IMR-90 (cell line): ENCODE measurements around the gene PPP1R15A. TPM values are rescaled to one million over a fixed set of nuclear protein-coding genes. Genes with fewer than 3 reads are reported as not detected.

Experiments used
- ATAC-seq: fragments of 200-7000 bp; cut with Tn5 transposase; 2 replicates; pipeline ENCODE4 v1.9.1; 2020; ENCODE audit warnings: low read depth, mild to moderate bottlenecking, moderate library complexity
- BruUV-seq: library from RNA; stranded (reverse); fragments of 400-500 nt; replicated peaks from 2 replicates; lab custom pipeline; 2021; lab: Mats Ljungman, UMichigan
- CTCF ChIA-PET: fragments of 300-600 bp; formaldehyde crosslinking; extraction: SDS; loops from one replicate; lab custom pipeline; 2021; ENCODE audit warnings: antibody characterized with exemption; lab: Yijun Ruan, JAX
- POLR2A ChIA-PET: fragments of 300-600 bp; sonication (Branson Sonifier 250); formaldehyde crosslinking; loops from one replicate; lab custom pipeline; 2022; ENCODE audit warnings: antibody characterized with exemption; ENCODE audit not compliant: unreplicated experiment; lab: Charles Lee
- DNase-seq: peaks from one replicate; pipeline ENCODE4 v3.0.0; 2013
- H2AFZ ChIP-seq: replicated peaks from 2 replicates; pipeline ENCODE3; 2013; ENCODE audit warnings: low read length, mild to moderate bottlenecking; ENCODE audit not compliant: poor library complexity
- H2AK5ac ChIP-seq: 2 replicates; pipeline ENCODE4 v1.6.1; 2013; ENCODE audit warnings: low read depth, low read length, inconsistent platforms
- H2AK9ac ChIP-seq: replicated peaks from 2 replicates; pipeline ENCODE3; 2013; ENCODE audit warnings: mild to moderate bottlenecking, low read depth, low read length, moderate library complexity; ENCODE audit not compliant: poor library complexity
- H2BK120ac ChIP-seq: 2 replicates; pipeline ENCODE4 v1.6.1; 2013; ENCODE audit warnings: low read depth, low read length, inconsistent platforms
- H2BK15ac ChIP-seq: 3 replicates; pipeline ENCODE4 v1.6.1; 2013; ENCODE audit warnings: low read depth, low read length, inconsistent platforms
- H2BK20ac ChIP-seq: 2 replicates; pipeline ENCODE4 v1.6.1; 2013; ENCODE audit warnings: low read depth, mild to moderate bottlenecking, inconsistent platforms, low read length, moderate library complexity
- H2BK5ac ChIP-seq: 2 replicates; pipeline ENCODE4 v1.6.1; 2013; ENCODE audit warnings: mild to moderate bottlenecking, low read depth, low read length, inconsistent platforms; ENCODE audit not compliant: poor library complexity, severe bottlenecking
- H3K14ac ChIP-seq: replicated peaks from 2 replicates; pipeline ENCODE4 v1.6.1; 2013; ENCODE audit warnings: low read depth, low read length, inconsistent platforms
- H3K18ac ChIP-seq: 2 replicates; pipeline ENCODE4 v1.6.1; 2013; ENCODE audit warnings: low read depth, low read length, control low read depth
- H3K23ac ChIP-seq: 2 replicates; pipeline ENCODE4 v1.6.1; 2013; ENCODE audit warnings: low read depth, low read length, inconsistent platforms
- H3K27ac ChIP-seq: 2 replicates; pipeline ENCODE4 v1.5.1; 2013; ENCODE audit warnings: mild to moderate bottlenecking, control low read depth, low read length; ENCODE audit not compliant: insufficient read depth
- H3K27me3 ChIP-seq: 2 replicates; pipeline ENCODE4 v1.6.1; 2013; ENCODE audit warnings: low read length; ENCODE audit not compliant: control insufficient read depth, insufficient read depth
- H3K36me3 ChIP-seq: 2 replicates; pipeline ENCODE4 v1.6.1; 2013; ENCODE audit warnings: low read length, mixed read lengths; ENCODE audit not compliant: control insufficient read depth, insufficient read depth
- H3K4ac ChIP-seq: 2 replicates; pipeline ENCODE4 v1.6.1; 2013; ENCODE audit warnings: low read depth, low read length, inconsistent platforms
- H3K4me1 ChIP-seq: 2 replicates; pipeline ENCODE4 v1.6.1; 2013; ENCODE audit warnings: low read length, mixed read lengths; ENCODE audit not compliant: control insufficient read depth, insufficient read depth
- H3K4me2 ChIP-seq: 2 replicates; pipeline ENCODE4 v1.6.1; 2013; ENCODE audit warnings: low read depth, mild to moderate bottlenecking, control low read depth, low read length, moderate library complexity
- H3K4me3 ChIP-seq: 2 replicates; pipeline ENCODE4 v1.5.1; 2013; ENCODE audit warnings: low read depth, mild to moderate bottlenecking, control low read depth, low read length, moderate library complexity; ENCODE audit not compliant: insufficient read depth
- H3K56ac ChIP-seq: 2 replicates; pipeline ENCODE4 v1.6.1; 2013; ENCODE audit warnings: low read length, inconsistent platforms; ENCODE audit not compliant: insufficient read depth; ENCODE audit errors: extremely low read depth
- H3K79me1 ChIP-seq, 2 experiments: 2 replicates each; pipeline ENCODE4 v1.6.1; 2013; ENCODE audit warnings: low read length in 2 of 2, inconsistent platforms in 1 of 2, low read depth in 1 of 2
- H3K9ac ChIP-seq: 2 replicates; pipeline ENCODE4 v1.6.1; 2013; ENCODE audit warnings: low read depth, low read length, control low read depth
- H3K9me1 ChIP-seq: 2 replicates; pipeline ENCODE4 v1.6.1; 2013; ENCODE audit warnings: low read length, inconsistent platforms; ENCODE audit not compliant: insufficient read depth
- H3K9me3 ChIP-seq: 2 replicates; pipeline ENCODE4 v1.6.1; 2013; ENCODE audit warnings: low read length; ENCODE audit not compliant: control insufficient read depth, insufficient read depth
- H4K20me1 ChIP-seq: 2 replicates; pipeline ENCODE4 v1.6.1; 2013; ENCODE audit warnings: low read length, inconsistent platforms; ENCODE audit not compliant: insufficient read depth
- H4K5ac ChIP-seq: 2 replicates; pipeline ENCODE4 v1.6.1; 2013; ENCODE audit warnings: mild to moderate bottlenecking, low read depth, low read length, control low read depth
- H4K8ac ChIP-seq, 2 experiments: 2 replicates each; pipeline ENCODE4 v1.6.1; 2013; ENCODE audit warnings: low read depth in 2 of 2, low read length in 2 of 2, control low read depth in 1 of 2, inconsistent platforms in 1 of 2
- H4K91ac ChIP-seq: 2 replicates; pipeline ENCODE4 v1.6.1; 2013; ENCODE audit warnings: low read depth, low read length, inconsistent platforms; ENCODE audit not compliant: insufficient read depth
- BHLHE40 ChIP-seq: fragments of 150-350 bp; IDR thresholded peaks from 2 replicates; pipeline ENCODE4 v1.6.1; 2016; ENCODE audit warnings: mild to moderate bottlenecking, low read depth, low read length
- CEBPB ChIP-seq: IDR thresholded peaks from 2 replicates; pipeline ENCODE4 v1.6.1; 2012; ENCODE audit warnings: low read depth, low read length, improper control_type of control experiment
- FOS ChIP-seq: fragments of 150-350 bp; IDR thresholded peaks from 2 replicates; pipeline ENCODE4 v1.6.1; 2016; ENCODE audit warnings: low read depth, low read length
- MAFK ChIP-seq: IDR thresholded peaks from 2 replicates; pipeline ENCODE4 v1.6.1; 2012; ENCODE audit warnings: low read depth, low read length, improper control_type of control experiment
- MAZ ChIP-seq: IDR thresholded peaks from 2 replicates; pipeline ENCODE4 v1.6.1; 2012; ENCODE audit warnings: low read depth, mild to moderate bottlenecking, low read length, improper control_type of control experiment, moderate library complexity, borderline replicate concordance
- MXI1 ChIP-seq: IDR thresholded peaks from 2 replicates; pipeline ENCODE4 v1.6.1; 2012; ENCODE audit warnings: low read depth, mild to moderate bottlenecking, low read length, moderate library complexity, borderline replicate concordance
- NFE2L2 ChIP-seq: fragments of 150-350 bp; IDR thresholded peaks from 2 replicates; pipeline ENCODE4 v1.6.1; 2016; ENCODE audit warnings: low read depth, mild to moderate bottlenecking, low read length
- POLR2A ChIP-seq: IDR thresholded peaks from 2 replicates; pipeline ENCODE4 v1.6.1; 2012; ENCODE audit warnings: mild to moderate bottlenecking, low read depth, low read length
- RAD21 ChIP-seq: IDR thresholded peaks from 2 replicates; pipeline ENCODE4 v1.6.1; 2012; ENCODE audit warnings: low read length, improper control_type of control experiment
- RCOR1 ChIP-seq: IDR thresholded peaks from 2 replicates; pipeline ENCODE4 v1.6.1; 2012; ENCODE audit warnings: mild to moderate bottlenecking, low read length, improper control_type of control experiment; ENCODE audit not compliant: insufficient replicate concordance
- RFX5 ChIP-seq: IDR thresholded peaks from 2 replicates; pipeline ENCODE4 v1.8.0; 2012; ENCODE audit warnings: low read depth, mild to moderate bottlenecking, low read length, moderate library complexity
- SMC3 ChIP-seq: fragments of 150-350 bp; IDR thresholded peaks from 2 replicates; pipeline ENCODE4 v1.6.1; 2016; ENCODE audit warnings: low read depth, mild to moderate bottlenecking, antibody characterized with exemption, low read length, moderate library complexity
- USF2 ChIP-seq: fragments of 150-350 bp; IDR thresholded peaks from 2 replicates; pipeline ENCODE4 v1.6.1; 2017; ENCODE audit warnings: mild to moderate bottlenecking, antibody characterized with exemption, low read length, low read depth
- WGBS, 2 experiments: methylation state at CpG; one replicate each; pipeline versions ENCODE4 v1.1.5 to v1.1.7; 2013; ENCODE audit warnings: missing lambda C conversion rate in 2 of 2; ENCODE audit not compliant: insufficient read length in 1 of 2; ENCODE audit errors: extremely low coverage in 2 of 2; 5-methylcytosine and 5-hydroxymethylcytosine counted together
- dilution Hi-C: fragments of 300-500 bp; cut with HindIII; formaldehyde crosslinking; loops from one replicate; pipeline ENCODE4 v1.14.3; 2018; ENCODE audit warnings: low sequenced_read_pairs; ENCODE audit not compliant: unreplicated experiment
- in situ Hi-C: fragments of 300-500 bp; cut with MboI; formaldehyde crosslinking; loops from 3 replicates; pipeline ENCODE4 v1.14.3; 2019; ENCODE audit warnings: low sequenced_read_pairs, inconsistent platforms, mixed read lengths
- intact Hi-C: fragments of 100-400 bp; cut with micrococcal nuclease; formaldehyde crosslinking; loops from 2 replicates; pipeline ENCODE4 v1.10.0; 2022
- polyA plus RNA-seq, 3 experiments: library from polyadenylated mRNA; depleted of rRNA; stranded (reverse); fragments of >200 nt; gene quantifications; 2 replicates each; pipeline ENCODE4 v1.2.3, GENCODE V29; 2012; ENCODE audit warnings: low replicate concordance in 1 of 3
- total RNA-seq: library from RNA; depleted of rRNA; stranded (reverse); fragments of >200 nt; gene quantifications from 2 replicates; pipeline ENCODE4 v1.2.3, GENCODE V29; 2012
- TF ChIP-seq, protein P1 (sequence below): fragments of 150-350 bp; IDR thresholded peaks from 2 replicates; pipeline ENCODE4 v1.6.1; 2016; ENCODE audit warnings: low read depth, mild to moderate bottlenecking, low read length, moderate library complexity, borderline replicate concordance
- TF ChIP-seq, protein P2 (sequence below): conservative IDR thresholded peaks from 2 replicates; pipeline ENCODE4 v1.5.1; 2012; ENCODE audit warnings: mild to moderate bottlenecking, low read depth, low read length, improper control_type of control experiment

Gene PPP1R15A
- total and polyA plus RNA-seq, 2 of the 4 experiments (the other 2 are of a cell fraction): 26.7 to 87.7 TPM

- BruUV-seq: no TSS peak
- Histone ChIP-seq H2AFZ (no peak overlapping the region), H3K9me3 (no peaks in the 10 kb centered on the region), H3K79me1 (0 out of 4 replicates have a peak, but pooled peaks cover 0 to 4% of the 10 kb centered on the region in 2 experiments), H3K27me3 (no peaks in the 10 kb centered on the region), H4K20me1 (no peaks in the 10 kb centered on the region), H3K23ac (no peak overlapping the region), H3K4me3 (no peak overlapping the region), H2AK9ac (no peak overlapping the region), H3K4ac (no peak overlapping the region), H3K56ac (no peak overlapping the region), H3K4me1 (peaks cover 12% of the 10 kb centered on the region), H4K91ac (no peak overlapping the region), H3K14ac (no peak overlapping the region), H3K9me1 (no peaks in the 10 kb centered on the region), H2BK20ac (no peak overlapping the region), H3K9ac (no peak overlapping the region), H3K18ac (no peak overlapping the region), H4K8ac (peak overlapping the region in 1 of 2 experiments; percentile 46; a peak in 1 of 4 replicates), H2AK5ac (no peak overlapping the region), H2BK120ac (no peak overlapping the region), H4K5ac (no peak overlapping the region), H2BK15ac (no peak overlapping the region), H3K36me3 (peaks cover 5% of the 10 kb centered on the region), H3K27ac (no peak overlapping the region), H3K4me2 (no peak overlapping the region), H2BK5ac (no peak overlapping the region)
- CTCF ChIA-PET: interaction anchor here (2.0 kb wide), 1 partner anchor 42 kb away, joined by 14 read pairs; no protein-coding TSS in a partner anchor
- dilution Hi-C loops (no loop called here), intact Hi-C loops (no loop called here), in situ Hi-C loops (loop anchor here (5.0 to 10.0 kb wide), 2 partner anchors 45 to 193 kb away; partner anchors contain the start of gene CA11)
- no peak for ATAC-seq
- POLR2A ChIA-PET: interaction anchor here (0.5 kb wide), 1 partner anchor 116 kb away, joined by 7 read pairs; no protein-coding TSS in a partner anchor
- TF ChIP-seq NFE2L2: no peak
- no peak for TF ChIP-seq RFX5
- no peak for TF ChIP-seq MAZ
- no peak for TF ChIP-seq SMC3
- no peak for TF ChIP-seq CEBPB
- TF ChIP-seq RCOR1: no peak
- TF ChIP-seq, protein P1, sequence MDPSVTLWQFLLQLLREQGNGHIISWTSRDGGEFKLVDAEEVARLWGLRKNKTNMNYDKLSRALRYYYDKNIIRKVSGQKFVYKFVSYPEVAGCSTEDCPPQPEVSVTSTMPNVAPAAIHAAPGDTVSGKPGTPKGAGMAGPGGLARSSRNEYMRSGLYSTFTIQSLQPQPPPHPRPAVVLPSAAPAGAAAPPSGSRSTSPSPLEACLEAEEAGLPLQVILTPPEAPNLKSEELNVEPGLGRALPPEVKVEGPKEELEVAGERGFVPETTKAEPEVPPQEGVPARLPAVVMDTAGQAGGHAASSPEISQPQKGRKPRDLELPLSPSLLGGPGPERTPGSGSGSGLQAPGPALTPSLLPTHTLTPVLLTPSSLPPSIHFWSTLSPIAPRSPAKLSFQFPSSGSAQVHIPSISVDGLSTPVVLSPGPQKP: no peak
- no peak for TF ChIP-seq FOS
- no peak for TF ChIP-seq USF2
- TF ChIP-seq, protein P2, sequence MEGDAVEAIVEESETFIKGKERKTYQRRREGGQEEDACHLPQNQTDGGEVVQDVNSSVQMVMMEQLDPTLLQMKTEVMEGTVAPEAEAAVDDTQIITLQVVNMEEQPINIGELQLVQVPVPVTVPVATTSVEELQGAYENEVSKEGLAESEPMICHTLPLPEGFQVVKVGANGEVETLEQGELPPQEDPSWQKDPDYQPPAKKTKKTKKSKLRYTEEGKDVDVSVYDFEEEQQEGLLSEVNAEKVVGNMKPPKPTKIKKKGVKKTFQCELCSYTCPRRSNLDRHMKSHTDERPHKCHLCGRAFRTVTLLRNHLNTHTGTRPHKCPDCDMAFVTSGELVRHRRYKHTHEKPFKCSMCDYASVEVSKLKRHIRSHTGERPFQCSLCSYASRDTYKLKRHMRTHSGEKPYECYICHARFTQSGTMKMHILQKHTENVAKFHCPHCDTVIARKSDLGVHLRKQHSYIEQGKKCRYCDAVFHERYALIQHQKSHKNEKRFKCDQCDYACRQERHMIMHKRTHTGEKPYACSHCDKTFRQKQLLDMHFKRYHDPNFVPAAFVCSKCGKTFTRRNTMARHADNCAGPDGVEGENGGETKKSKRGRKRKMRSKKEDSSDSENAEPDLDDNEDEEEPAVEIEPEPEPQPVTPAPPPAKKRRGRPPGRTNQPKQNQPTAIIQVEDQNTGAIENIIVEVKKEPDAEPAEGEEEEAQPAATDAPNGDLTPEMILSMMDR: no peak
- TF ChIP-seq MAFK: no peak
- TF ChIP-seq POLR2A: no peak
- TF ChIP-seq BHLHE40: no peak
- TF ChIP-seq MXI1: no peak
- TF ChIP-seq RAD21: no peak
- no peak for DNase-seq
- 80% methylated on average over 1 of the region's 9 CpGs; no CpG with 5 or more reads in 1 of the 2 experiments for WGBS, 2 experiments
Measured at GRCh38 chr19:48837687-48838086, 34.5 kb upstream of the PPP1R15A start.
